ENCODE results near the gene HCCS. TPM values are rescaled to one million over a fixed set of nuclear protein-coding genes. Genes with fewer than 3 reads are reported as not detected.

Gene HCCS
- 28.0 and 39.7 TPM in 2 replicates for total RNA-seq (ENCODE audit: low replicate concordance)
- long read RNA-seq, transcript HCCS-202 (7 exons, 1,072 nt) = major isoform, 28 of 32 reads
- long read RNA-seq, partial matches to known transcripts = 0 of 32 reads
- long read RNA-seq, other reads (novel, unspliced or antisense) = 1 of 32 reads

- Mint-ChIP-seq H3K4me3 (no peak within 1 kb of the TSS), H3K4me1 (ENCODE audit: unreplicated experiment) (no peaks in the 10 kb centered on the region), H3K36me3 (peaks cover 5% of the 10 kb centered on the region), H3K27ac (peak within 1 kb of the TSS; percentile 97), H3K9me3 (no peaks in the 10 kb centered on the region), H3K27me3 (no peaks in the 10 kb centered on the region)
- peak; percentile 80 for DNase-seq (ENCODE audit: extremely low spot score, unreplicated experiment)
- no peak for TF ChIP-seq CTCF (conservative IDR thresholded peaks at IDR 0.05)
Observed at GRCh38 chrX:11111037-11111851, at the start of gene HCCS. Gene HCCS, plus strand, starts transcription at chrX:11111332. Its CDS starts 729 bp downstream, at chrX:11112061.

DNA sequence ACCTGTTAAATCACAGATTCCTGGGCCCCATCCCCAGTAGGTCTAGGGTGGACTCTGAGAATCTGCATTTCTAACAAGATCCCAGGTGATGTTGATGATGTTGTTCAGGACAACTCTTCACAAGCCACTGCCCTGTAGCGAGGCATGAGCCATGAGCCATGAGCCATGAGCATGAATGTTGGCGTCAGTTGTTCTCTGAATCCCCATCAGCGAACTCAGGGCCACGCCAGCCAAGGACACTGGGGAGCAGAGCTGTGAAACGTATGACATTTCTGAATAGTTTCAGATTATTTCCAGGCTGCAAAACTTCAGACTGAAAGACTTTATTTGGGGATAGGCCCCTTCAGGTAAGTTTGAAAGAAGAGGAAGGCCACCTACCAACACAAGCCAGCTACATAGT is 46.9 kb upstream of the HCCS start:
- DNase-seq (ENCODE audit: extremely low spot score, unreplicated experiment) = no peak
- H3K36me3 Mint-ChIP-seq = no peaks in the 10 kb centered on the region
- no peak overlapping the region for H3K27ac Mint-ChIP-seq
- H3K4me1 Mint-ChIP-seq (ENCODE audit: unreplicated experiment) = peaks cover 5% of the 10 kb centered on the region
- no peak for TF ChIP-seq CTCF (conservative IDR thresholded peaks at IDR 0.05)
- no peak overlapping the region for H3K4me3 Mint-ChIP-seq
- no peaks in the 10 kb centered on the region for H3K9me3 Mint-ChIP-seq
- no peaks in the 10 kb centered on the region for H3K27me3 Mint-ChIP-seq

DNA sequence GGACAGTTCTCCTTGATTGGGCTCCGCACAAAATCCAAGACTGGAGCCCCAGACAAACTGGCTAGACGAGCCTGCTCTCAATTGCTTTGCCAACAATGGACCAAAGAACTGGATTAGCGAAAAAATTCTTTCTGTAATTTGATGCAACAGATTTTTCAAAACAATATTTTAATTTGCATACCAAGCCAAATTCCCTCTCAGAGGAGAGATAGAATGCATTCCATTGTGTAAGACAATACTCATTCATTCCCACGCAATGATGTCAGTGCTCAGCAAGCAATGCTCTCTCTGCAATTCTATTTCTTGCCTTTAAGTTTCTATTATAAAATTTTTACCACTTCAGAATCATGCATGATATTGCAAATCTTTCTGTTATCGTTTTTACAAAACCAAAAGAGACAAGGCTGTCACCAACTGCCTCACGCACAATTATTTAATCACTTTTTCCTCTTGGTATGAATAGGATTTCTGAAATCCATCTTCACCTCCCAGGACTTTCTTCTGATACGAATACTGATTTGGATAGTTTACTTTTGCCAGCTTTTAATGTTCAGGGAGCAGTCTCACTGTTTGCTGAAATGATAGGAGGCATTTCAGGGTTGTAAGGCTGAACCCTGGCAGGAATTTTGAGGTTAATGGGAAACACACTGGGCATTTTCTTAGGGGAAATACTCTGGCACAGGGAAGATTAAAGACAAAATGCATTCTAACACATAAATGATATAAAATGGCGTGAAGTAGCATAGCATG is 46.1 kb upstream of the HCCS start:
- Mint-ChIP-seq H3K27ac (peak overlapping the region; percentile 65), H3K27me3 (no peaks in the 10 kb centered on the region), H3K9me3 (no peaks in the 10 kb centered on the region), H3K4me1 (ENCODE audit: unreplicated experiment) (peaks cover 5% of the 10 kb centered on the region), H3K36me3 (no peaks in the 10 kb centered on the region), H3K4me3 (no peak overlapping the region)
- no peak for TF ChIP-seq CTCF (conservative IDR thresholded peaks at IDR 0.05)
- no peak for DNase-seq (ENCODE audit: extremely low spot score, unreplicated experiment)

DNA sequence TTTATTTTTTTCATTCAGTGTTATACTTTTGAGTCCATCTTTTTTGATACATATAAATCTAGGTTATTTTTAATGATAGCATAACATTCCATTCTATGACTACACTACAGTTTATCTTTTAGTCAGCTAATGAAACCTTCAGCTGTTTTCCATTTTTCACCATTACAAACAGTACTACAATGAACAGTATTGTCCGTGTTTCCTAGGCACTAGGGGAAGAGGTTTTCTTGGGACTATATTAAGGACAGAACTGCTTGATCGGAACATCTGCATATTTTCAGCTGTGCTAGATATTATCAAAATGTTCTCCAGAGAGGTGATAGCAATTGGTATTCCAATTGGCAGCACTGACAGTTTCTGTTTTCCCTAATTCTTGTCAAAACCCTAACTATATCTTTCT is 44.3 kb upstream of the HCCS start:
- Mint-ChIP-seq H3K4me1 (ENCODE audit: unreplicated experiment) (peaks cover 5% of the 10 kb centered on the region), H3K4me3 (no peak overlapping the region), H3K9me3 (no peaks in the 10 kb centered on the region), H3K36me3 (no peaks in the 10 kb centered on the region), H3K27ac (no peak overlapping the region), H3K27me3 (no peaks in the 10 kb centered on the region)
- TF ChIP-seq CTCF (conservative IDR thresholded peaks at IDR 0.05) = no peak
- DNase-seq (ENCODE audit: extremely low spot score, unreplicated experiment) = no peak

DNA sequence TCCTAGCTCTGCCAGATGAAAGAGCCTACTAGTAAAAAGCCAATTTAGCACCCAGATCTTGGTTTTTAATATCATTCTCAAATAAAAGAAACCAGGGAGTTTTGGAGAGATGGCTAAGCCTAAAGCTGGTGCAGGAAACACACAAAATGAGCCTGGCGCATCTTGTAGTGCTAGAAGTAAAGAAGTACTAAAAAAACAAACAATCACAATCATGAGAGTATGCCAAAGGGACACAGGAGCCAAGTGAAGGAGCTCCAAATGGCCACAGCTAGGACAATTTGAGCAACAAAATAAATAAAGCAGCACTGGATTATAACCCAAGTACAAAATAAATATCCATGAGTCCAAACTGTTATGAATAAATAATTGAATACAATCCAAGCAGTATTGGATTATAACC is 37.8 kb upstream of the HCCS start:
- no peak overlapping the region for H3K27ac Mint-ChIP-seq
- H3K4me1 Mint-ChIP-seq (ENCODE audit: unreplicated experiment) = no peaks in the 10 kb centered on the region
- no peaks in the 10 kb centered on the region for H3K27me3 Mint-ChIP-seq
- no peaks in the 10 kb centered on the region for H3K9me3 Mint-ChIP-seq
- no peak for TF ChIP-seq CTCF (conservative IDR thresholded peaks at IDR 0.05)
- H3K36me3 Mint-ChIP-seq = no peaks in the 10 kb centered on the region
- H3K4me3 Mint-ChIP-seq = no peak overlapping the region
- no peak for DNase-seq (ENCODE audit: extremely low spot score, unreplicated experiment)
